GM21390 (cell line): ENCODE data around the gene HTATIP2.
"Not testable (repeated sequence)": the region's sequence is repeated elsewhere in the genome, so short reads cannot be mapped to it uniquely, and the experiment has no call there.

Experiments
- ATAC-seq: cut with Tn5 transposase; IDR thresholded peaks from one replicate; pipeline ENCODE4 v1.9.1; 2021; ENCODE audit not compliant: unreplicated experiment

HTATIP2 gene

DNA sequence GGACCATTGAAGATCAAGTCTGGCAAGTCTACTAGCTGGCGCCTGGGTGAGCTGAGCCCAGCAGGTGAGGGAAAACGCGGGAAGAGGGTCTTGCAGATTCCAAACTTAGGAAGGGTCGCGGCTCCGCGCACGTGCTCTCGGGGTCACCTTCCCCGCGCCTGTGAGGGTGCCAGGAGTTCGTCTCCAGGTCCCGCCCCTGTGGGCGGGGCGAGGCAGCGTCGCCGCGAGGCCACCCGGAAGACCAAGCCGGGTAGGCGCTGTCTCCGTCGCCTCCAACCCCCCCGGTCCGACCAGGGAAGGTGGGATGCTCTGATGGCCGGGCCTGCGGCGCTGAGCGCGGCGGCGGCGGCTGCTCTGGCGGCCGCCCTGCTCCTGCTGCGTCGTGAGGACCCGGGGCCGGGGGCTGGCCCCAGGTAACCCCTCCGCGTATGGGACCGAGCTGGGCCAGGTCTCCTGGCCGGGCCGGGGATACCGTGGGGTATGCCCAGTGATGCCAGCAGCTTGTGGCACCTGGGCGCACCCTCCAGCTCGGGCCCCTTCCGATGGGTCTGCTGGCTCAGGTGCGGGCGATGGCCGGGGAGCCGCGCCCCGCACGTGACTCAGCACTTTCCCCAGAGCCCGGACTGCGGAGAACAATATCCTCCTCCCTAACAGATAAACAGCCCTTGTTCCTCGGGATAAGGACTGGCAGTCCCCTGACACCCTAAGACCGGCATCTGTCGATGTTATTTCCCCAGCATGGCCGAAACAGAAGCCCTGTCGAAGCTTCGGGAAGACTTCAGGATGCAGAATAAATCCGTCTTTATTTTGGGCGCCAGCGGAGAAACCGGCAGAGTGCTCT, at the start of gene HTATIP2:
Gene HTATIP2 (plus strand): TSS at position 215 of the 841 bp plus-strand sequence. CDS start 524 bp downstream, at position 739.
- ATAC-seq: peak; percentile 97

DNA sequence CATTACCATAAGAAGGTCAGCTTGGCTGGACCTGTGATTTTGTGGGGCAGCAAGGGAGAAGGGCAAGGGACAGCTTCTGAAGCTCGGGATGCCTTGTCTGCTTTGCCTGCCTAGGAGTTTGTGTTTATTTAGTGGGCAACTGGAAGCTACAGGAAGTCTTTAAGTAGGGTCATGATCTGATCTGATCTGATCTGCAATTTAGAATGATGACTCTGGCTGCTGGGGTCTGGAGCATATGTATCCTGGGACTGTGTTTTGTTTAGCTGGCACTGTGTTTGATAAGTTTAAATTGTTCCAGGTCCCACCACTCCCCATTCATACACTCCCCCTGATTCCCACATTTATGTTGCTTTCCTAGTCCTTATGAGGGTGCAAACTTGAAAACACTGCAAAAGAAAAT, 47.7 kb upstream of the HTATIP2 start:
- no peak for ATAC-seq

DNA sequence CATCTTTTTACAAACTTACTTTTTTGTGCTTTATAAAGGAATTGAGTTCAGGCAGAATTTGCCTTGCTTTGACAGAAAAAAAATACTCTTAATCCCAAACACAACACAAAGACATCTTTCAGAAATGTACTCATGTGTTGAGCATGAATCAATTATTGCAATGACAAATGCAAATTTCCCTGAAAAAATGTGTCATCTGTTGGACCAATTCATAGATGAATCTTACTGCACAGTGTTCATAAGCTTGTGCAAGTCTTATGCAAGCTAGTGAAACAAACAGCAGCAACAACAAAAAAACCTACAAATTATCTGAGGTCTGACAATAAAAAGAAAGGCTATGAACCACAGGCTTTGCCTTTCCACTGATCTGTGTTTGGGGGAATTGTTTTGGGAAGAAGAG, 42.3 kb upstream of the HTATIP2 start:
- no peak for ATAC-seq

DNA sequence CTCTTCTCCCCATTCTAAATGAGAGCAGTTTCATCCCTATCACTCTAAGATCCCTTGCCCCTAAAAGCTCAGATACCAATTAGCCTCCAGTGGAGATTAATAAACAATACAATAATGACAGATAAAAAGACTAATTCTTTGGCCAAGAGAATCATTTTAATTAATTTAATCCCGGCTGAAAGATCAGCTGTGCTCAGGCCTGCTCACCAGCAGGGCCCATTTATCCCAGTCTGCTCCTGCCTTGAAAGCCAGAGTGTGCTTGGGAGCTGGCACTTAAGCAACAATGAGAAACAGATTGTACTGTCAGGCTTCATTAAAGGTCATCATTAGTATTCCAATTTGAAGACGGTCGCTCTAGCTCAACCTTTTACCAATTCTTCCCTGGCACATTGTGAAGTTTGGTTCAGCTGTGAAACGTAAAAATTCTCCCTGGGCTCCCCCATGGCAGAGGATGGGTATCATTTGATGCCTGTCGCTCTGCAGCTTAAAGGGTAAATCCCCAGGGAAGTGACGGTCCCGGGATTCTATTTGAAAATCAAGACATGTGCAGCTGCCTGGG, 36.1 kb upstream of the HTATIP2 start:
- ATAC-seq: no peak

DNA sequence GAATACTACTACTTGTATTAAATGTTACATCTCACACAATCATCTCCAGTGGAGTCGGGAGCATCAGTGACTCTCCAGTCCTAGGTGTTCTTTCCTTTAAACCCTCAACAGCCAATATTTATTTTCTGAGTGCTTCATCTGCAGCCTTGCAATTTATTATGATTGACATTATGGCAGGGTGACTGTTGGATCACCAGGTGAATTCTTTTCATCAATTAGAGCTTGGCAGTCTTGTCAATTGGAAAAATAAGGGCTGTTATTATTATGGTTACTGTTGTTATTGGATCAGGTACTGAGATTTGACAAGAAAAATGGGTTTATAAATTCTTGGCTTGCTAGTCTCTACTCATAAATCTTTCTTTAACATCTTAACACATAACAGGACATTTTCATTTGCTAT, 27.5 kb upstream of the HTATIP2 start:
- no peak for ATAC-seq

DNA sequence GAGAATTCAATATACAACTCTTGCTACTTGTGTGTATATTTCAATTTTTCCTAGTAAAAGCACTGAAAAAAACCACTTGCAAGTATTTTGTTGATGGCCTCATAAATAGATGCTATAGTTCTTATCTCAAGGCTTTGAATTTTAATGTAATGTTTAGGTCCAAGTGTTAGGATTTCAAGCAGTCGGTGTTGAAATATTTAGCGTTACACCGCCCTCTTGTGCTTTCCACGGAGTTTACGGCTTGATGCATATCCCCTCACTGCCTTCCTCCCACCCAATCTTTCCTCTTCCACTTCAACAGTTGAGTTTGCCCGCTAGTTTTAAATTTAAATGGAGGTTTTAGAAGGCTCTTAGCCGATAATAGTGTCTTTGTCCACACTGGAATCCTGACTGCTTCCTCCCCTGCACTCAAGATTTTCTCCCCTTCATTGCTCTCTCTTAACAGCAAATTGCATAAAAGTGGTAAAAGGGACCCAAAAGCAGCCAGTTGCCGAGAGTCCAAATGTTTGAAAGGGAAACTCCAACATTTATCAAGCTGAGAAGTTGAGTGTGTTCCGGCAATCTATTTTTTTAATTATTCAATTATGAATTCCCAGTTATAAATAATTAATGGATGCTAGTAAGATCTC, 25.9 kb upstream of the HTATIP2 start:
- ATAC-seq: no peak

DNA sequence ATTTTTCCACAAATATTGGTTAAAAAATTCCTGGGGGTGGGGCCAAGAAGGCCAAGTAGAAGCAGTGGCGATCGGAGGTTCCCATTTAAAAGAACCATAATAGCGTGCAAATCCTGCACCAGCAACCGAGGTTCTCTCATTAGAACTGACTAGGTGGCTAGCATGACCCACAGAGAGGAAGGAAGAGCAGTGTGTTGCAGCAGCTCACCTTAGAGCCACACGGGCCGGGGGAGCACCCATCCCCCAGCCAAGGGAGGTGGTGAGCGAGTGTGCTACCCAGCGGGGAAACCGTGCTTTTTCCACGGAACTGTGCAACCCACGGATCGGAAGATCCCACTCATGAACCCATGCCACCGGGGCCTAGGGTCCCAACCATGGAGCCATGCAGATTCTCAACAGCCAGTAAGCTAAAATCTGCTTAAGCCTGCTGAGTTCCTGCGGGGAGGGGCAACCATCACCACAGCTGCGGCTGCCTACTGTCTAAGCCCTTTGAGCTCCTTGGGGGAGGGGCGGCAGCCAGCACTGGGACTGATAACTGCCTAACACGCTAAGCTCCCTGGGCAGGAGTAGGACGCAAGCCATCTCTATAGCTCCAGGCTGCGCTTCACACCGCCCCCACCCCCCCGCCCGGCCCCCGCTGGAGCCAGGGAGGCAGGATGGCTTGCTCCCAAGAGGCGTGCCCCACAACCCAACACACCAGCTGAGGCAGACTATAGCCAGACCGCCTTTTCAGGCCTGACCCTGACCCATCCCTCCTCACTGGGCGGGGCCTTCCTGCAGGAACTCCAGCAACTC, 21.0 kb upstream of the HTATIP2 start:
- ATAC-seq: no peak

DNA sequence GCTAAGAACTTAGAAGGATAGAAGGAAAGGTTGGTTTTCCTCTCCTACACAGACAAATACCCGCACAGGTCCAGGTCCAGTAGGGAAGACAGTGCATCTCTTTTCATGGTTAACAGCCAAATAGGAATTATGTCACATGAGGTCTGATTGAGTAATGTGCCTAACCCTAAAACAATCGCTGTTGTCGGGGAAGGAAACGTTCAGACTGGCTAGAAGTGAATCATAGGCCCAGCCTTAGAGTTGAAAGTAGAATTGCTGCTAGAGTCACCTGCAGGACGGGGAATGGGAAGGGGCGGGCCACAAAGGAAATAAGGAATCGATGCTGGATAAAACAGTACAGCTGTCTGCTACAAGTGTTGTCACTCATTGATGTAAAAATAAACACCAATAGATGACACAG, 12.4 kb upstream of the HTATIP2 start:
- ATAC-seq: no peak

DNA sequence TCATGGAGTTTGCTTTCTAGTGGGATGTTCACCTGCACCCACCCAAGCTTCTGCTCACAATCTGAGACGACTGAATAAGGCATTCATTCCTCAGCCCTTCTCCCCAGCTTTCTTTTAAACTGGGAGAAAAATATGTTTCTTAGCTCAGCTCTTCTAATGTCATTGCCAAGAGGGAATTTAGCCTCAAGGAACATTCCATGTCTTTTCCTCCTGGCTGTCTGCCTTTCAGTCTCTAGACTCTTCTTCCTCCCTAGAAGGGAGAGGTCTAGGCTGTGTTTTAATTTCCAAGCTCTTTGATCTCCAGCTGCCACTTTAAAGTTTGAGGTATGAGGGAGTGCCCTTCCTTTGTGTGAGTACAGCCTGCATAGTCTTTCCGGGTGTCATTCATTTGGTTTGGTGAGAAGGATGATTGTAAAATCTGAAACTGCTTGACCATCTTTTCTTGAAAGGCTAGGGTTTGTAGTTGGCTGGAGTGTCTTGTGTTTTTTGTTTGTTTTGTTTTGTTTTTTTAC, 11.7 kb upstream of the HTATIP2 start:
- no peak for ATAC-seq

DNA sequence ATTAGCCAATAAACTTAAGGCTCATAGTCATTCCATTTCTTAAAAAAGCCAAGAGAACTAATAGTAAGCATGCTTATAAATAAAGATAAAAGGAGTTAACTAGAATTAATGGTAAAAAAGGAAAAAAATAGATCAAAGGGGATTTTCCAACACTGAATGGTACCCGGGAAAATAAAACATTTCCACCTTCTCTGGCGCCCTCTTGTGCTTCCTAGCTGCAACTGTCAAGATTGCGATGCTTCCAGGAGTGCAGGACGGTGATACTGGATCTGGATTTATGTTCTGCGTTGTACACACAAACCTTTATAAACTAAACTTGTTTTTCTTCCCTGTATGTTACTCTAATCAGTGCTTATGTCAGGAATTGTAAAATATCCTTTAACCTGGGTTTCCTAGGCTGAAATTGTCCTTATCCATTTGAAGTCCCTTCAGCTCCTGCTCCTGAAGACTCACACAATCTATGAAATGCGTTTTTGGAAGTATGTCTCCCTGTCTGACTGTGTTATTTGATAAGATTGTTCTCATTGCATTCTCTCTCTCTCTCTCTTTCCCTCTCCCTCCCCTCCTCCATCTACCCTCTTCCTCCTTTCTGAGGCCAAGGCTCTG, 9.6 kb upstream of the HTATIP2 start:
- ATAC-seq: no peak

DNA sequence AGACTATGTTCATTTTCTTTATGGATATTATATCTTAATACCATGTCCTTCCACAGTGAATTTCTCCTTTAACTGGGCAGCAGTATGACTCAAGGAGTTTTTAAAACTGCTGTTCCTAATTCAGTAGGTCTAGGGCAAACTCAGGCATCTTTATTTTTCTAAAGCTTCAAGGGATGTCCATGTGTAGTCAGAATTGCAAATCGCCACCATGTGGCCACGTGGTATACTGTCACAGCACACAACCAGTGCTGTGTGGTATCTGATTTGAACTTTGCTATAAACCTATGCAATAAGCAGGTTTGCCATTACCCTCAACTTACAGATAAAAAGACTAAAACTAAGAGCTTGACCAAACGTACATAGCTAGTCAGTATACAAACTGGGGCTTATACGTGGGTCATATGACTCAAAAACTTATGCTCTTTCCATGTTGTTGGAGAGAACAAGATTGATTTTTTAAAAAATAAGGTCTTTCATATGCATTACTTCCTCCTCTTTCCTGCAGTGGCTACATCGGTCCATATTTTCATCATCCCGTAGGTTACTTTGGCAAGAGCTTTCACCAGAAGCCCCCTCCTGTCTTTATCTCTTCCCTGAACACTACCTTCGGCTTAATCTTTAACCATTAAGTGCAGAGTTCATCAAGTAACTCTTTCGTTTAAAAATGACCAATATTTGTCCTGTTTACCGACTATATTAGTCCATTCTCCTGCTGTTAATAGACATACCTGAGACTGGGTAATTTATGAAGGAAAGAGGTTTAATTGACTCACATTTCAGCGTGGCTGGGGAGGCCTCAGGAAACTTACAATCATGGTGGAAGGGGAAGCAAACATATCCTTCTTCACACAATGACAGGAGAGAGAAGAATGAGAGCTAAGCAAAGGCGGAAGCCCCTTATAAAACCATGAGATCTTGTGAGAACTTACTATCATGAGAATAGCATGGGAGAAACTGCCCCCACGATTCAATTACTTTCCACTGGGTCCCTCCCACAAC, 8.0 kb upstream of the HTATIP2 start:
- peak; percentile 81 for ATAC-seq

DNA sequence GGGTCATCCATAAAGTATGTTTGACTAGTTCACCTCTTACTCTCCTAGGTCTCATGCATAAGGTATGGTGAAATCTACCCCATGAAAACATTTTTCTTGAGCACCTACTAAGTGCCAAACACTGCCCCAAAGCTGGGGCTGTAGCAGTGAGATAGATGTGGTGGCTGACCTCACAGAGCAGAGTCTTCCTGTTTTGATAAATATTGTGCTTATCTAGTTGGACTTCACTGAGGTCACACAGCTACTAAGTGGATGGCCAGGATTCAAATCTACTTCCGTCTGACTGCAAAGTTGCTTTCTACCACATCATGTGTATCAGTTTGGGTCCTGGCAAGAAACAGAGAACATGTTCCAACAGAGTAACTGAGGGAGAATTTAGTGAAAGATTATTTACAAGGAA, 6.4 kb upstream of the HTATIP2 start:
- ATAC-seq: no peak

DNA sequence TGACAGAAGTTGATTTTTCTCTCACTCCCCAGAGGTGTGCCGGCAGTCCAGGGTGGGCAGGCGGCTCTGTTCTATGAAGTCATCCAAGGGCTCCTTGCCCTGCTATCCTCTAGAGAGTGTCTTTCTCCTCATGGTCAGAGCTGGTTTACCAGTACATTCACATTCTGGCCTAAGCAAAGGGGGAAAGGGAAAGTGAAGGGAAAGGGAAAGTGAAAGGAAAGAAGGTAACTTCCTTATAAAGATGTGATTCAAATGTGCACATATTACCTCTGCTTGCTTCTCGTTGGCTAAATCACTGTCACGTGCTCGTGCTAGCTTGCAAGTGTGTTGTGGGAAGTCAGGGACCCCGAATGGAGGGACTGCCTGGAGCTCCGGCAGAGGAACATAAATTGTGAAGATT, 2.9 kb upstream of the HTATIP2 start:
- ATAC-seq: no peak

DNA sequence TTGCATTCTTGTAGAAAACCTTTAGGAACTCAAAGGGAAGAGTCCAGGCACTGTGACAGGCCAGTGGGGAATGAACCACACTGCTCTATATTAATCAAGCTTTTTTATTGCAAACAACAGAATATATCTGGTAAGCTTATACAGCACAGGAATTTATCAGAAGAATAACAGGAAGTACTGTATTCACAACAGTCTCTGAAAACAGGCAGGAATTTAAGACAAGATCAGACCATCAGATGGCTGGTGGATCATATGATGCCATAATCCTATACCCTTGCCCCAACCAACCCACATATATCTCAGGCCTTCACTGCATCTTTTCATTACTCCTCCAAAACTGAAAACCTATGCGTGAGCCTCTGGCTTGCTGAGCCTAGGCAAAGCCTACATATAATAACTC, 1.0 kb upstream of the HTATIP2 start:
- no peak for ATAC-seq

DNA sequence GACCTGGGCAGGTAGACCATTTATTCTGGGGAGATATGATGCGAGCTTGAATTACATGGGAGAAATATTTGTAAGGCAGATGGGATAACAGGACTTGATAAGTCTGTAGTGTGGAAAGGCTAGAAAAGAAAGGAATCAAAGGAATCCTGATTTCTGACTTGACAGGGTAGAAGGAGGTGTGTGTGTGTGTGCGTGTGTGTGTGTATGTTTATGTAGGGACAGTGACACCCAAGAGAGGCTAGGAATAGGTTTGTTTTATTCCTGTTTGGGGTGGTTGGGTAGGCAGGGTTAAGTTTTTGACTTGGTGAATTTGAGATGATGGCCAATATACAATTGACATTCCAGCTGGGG, 390 bp upstream of the HTATIP2 start:
- ATAC-seq: peak; percentile 10

DNA sequence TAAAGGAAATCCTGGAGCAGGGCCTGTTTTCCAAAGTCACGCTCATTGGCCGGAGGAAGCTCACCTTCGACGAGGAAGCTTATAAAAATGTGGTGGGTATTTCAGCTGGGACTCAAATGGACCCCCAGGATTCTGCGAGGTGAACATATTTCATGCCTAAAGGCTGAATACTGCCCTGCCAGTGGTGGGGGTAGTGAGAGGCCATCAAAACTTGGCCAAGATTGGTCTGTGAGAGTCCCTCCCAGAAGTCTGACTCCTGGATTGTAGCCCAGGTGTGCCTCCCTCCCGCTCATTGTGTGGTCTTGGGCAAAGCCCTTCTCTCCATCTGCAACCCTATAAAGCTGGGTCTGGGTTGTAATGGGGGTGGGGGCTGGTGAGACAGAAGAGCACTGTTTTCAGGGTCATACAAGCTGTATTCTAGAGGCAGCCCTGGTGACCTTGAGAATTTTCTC, 853 bp downstream of the HTATIP2 start:
- no peak for ATAC-seq

DNA sequence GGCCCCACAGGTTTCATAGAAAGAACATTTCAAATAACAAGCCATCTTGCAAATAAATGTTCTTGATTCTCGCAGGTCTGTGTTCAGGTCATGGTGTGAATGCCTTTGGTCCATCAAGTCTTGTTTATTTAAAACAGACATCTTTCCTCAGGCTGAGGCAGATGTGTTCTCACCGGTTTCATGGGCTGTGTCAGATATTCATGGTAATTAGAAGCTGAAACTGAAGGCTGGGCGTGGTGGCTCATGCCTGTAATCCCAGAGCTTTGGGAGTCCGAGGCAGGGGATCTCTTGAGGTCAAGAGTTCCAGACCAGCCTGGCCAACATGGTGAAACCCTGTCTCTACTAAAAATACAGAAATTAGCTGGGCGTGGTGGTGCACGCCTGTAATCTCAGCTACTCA, 2.0 kb downstream of the HTATIP2 start:
- ATAC-seq: not testable (repeated sequence)

DNA sequence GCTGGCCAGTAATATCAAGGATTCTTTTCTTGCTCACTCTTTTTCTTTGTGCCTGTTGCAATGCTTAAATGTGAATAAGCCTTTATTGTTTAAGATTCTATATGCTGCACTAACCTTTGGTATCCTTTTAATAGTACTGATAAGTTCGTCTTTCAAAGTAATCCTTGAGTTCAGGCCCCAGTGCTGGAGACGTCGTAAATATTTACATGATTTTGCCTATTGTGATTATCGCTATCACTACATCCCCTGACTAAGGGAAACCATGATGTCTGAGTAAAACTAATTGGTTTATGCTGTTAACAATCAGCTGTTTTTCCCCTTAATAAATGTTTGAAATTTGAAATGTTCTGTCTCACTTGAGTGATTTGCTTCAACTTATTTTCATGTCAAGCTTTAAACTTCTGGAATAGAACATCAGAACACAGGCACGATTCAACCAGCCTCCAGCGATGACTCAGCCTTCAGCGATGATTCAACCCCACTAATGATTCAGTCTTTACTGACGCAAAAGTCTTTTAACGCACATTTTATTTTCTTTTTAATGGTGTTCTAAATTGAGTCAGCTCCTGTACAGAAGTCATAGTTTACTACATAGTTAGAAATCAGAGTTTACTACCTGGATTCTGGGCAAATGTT, 3.9 kb downstream of the HTATIP2 start:
- ATAC-seq: no peak

DNA sequence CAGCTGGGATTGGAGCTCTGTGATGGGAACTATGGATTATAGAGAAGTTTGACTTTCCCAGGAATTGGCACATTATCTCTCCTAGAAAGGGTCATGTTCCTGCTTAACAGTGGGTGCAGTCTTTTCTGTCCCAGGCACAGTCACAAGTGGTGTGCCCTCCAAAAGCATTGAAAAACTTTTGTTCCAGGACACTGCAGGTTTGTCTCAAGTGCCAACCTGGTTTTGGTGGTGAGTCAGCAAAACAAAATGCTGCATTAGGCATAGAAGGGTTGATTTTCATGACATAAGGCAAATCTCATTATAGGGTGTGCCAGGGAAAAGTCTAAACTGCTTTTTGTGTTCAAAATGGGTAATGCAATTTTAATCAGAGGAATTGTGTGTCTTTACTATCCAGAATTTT, 4.9 kb downstream of the HTATIP2 start:
- no peak for ATAC-seq
